Measurements from ENCODE around the gene DGCR6.
"Not testable (repeated sequence)": the region's sequence is repeated elsewhere in the genome, so short reads cannot be mapped to it uniquely, and the experiment has no call there.

DGCR6 gene

GRCh38 chr22:18905540-18906409, at the start of gene DGCR6:
Gene DGCR6, plus strand, starts transcription at chr22:18906320. Its CDS starts 55 bp downstream, at chr22:18906375.
- no peak for DNase-seq

DNA sequence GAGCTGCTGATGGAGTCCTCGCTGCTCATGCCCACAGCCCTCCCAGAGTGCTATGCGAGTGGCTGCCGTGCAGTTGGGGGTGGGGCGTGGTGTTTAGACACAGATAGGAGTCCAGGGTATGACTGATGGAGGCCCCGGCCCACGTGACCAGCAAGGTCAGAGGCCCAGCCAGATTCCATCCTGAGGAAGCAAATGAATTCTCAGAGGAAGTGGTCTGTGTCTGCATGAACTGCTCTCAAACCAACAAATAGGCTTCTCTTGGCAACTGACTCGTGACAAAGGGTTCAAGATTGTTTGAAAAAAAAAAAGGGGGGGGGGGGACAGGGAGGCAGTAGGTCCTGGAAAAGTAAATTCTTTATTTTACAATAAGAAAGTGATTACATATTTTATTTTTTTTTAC, 46.8 kb upstream of the DGCR6 start:
- not testable (repeated sequence) for DNase-seq

DNA sequence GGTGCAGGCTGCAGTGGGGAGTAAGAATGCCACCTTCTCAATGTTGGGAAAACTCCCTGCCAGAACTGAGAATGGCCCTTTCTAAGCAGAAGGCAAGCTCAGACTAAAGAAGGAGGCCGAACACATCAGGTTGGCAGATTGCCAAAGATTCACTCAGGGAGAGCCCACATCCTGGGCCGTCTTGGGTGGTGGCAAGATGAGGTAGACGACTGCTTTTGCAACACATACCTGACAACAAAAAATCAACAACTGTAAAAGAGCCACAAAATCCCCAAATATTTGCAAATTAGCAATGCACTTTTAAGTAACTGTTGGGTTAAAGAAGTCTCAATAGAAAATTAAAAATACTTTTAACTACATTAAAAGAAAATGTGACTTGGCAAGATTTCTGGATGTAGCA, 24.9 kb upstream of the DGCR6 start:
- not testable (repeated sequence) for DNase-seq

DNA sequence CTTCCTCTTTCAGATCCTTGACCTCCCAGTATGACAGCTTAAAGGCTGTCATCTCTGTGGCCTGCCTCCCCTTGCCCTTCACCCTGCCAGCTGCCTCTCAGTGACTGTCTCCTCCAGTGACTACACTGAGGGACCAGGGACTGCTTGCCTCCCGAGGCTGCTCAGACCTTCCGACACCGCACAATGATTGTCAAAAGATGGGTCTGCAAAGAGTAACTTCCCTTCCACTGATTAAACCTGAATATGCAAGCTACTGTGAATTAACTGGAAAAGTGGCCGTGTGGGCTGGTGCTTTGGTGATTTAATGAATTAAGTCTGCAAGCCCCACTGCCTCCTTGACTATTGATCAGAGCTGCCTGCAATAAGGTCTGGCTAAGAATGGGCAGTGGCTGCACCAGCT, 21.7 kb upstream of the DGCR6 start:
- not testable (repeated sequence) for DNase-seq

- DNase-seq = no peak
Observed at GRCh38 chr22:18888115-18888514, 18.0 kb upstream of the DGCR6 start.

DNA sequence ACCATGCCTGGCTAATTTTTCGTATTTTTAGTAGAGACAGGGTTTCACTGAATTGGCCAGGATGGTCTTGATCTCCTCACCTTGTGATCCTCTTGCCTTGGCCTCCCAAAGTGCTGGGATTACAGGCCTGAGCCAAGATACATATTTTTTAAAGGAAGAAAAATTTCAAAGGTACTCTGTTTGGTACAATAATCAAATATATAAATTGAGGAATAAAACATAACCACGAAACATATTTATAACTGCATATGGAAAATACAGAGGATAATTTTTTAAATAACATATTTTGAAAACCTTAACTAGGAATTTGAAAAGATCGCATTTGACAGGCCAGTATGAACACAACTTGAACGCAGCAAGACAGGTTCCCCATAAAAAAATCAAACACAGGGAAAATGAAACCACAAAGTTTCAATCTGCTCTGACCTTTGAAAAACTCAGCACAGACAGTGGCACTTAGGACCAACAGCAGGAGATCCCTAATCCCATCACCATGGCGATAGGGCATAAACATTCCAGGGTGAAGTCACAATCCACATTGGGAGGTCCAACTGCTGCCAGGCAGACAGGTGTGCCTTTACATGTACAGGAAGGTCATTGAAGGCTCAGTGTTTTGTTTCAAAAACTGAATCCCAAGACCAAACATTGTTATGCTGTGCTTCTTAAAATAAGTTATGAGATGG, 15.5 kb upstream of the DGCR6 start:
- not testable (repeated sequence) for DNase-seq

DNA sequence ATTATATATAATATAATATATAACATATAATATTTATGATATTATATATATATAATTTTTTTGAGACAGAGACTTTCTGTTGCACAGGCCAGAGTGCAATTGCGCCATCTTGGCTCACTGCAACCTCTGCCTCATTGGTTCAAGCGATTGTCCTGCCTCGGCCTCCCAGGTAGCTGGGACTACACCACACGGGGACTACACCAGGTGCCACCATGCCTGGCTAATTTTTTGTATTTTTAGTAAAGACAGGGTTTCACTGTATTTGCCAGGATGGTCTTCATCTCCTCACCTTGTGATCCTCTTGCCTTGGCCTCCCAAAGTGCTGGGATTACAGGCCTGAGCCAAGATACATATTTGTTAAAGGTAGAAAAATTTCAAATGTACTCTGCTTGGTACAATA, 12.3 kb upstream of the DGCR6 start:
- DNase-seq = not testable (repeated sequence)

GRCh38 chr22:18896037-18896657, 10.0 kb upstream of the DGCR6 start:
- not testable (repeated sequence) for DNase-seq

GRCh38 chr22:18906410-18906745, 258 bp downstream of the DGCR6 start:
- DNase-seq = not testable (repeated sequence)

- no peak for DNase-seq
Observed at GRCh38 chr22:18906896-18907295, 776 bp downstream of the DGCR6 start.

GRCh38 chr22:18909556-18909955, 3.4 kb downstream of the DGCR6 start:
- no peak for DNase-seq

GRCh38 chr22:18911535-18911934, 5.4 kb downstream of the DGCR6 start:
- DNase-seq = not testable (repeated sequence)

- not testable (repeated sequence) for DNase-seq
Observed at GRCh38 chr22:18912264-18912946, 6.3 kb downstream of the DGCR6 start.

DNA sequence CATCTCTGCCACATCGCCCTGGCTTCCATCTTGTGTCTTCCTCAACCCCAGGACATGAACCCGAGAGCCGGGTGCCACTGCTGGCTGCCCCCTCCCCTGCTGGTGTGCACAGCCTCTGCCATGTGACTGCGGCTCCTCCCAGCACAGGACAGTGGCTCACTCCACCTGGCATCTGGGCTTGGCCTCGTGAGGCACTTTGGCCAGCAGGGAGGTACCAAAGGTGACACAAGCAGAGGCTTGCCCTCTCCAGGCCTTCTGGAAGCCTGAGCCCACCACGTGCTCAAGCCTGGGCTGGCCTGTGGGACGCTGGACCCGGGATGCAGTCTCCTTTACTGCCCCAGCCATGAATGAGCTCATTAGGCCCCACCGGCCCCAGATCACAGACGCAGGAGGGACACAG, 8.4 kb downstream of the DGCR6 start:
- not testable (repeated sequence) for DNase-seq

DNA sequence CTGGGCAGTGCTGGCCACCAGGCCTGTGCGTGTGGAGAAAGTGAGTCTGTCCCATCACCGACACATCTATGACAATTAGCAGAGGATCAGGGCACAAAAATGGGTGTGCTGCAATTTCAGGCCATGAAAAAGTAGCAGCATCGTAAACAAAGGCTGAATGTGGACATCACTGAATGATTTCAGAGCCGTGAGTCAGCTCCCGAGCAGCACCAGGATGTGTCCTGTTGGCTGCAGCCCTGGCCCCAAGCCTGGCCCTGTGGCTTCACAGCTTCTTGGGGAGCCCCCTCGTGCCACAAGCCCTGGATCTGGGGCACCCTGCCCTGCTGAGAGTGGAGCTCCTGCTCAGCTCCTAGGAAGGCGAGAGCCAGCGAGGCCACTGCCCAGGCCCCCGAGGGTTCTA, 9.4 kb downstream of the DGCR6 start:
- not testable (repeated sequence) for DNase-seq

DNA sequence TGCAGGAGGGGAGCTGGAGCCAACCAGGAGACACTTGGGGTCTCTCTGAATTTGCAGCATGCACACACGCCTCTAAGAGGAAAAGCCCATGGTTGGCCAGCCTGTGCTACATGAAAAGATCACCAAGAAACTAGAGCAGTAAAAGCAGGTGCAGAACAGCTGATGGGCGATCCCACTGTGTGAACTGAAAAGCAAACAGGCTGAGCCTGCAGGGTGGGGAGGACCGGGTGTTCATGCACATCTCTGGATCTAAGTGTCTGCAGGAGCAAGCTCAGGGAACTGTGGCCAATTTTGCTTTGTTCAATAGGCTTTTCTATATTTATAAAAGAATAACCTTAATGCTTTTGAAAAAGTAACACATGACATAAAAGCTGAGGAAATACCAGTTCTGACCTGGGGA, 11.7 kb downstream of the DGCR6 start:
- not testable (repeated sequence) for DNase-seq

DNA sequence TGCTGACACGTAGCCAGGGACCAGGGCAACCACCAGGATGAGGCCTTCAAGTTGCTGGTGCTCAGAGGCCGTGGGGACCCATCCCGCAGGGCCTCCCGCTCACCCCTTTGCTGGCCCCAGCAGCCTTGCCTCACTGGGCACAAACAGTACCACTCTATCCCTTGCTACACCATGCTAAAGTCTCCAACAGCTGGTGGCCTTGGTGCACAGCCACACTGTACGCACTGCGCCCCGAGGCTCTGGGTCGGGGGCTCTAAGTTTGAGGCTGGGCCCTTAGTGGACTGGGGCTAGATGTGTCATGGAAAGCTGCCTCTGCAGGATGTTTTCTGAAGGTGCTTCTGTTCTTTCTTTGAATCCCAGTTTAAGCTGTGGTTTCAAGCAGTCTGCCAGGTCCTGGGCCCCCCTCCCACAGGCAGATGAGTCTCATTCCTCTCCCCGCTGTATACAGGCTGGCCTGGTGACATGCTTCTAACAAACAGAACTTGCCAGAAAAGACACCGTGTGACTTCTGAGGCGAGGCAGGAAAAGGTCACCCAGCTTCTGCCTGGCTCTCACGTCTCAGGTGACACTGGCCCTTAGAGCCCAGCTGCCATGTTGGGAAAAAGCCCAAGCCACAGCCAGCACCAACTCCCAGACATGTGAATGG, 14.3 kb downstream of the DGCR6 start:
- not testable (repeated sequence) for DNase-seq

- no peak for DNase-seq
Observed at GRCh38 chr22:18925368-18926064, 19.4 kb downstream of the DGCR6 start.

DNA sequence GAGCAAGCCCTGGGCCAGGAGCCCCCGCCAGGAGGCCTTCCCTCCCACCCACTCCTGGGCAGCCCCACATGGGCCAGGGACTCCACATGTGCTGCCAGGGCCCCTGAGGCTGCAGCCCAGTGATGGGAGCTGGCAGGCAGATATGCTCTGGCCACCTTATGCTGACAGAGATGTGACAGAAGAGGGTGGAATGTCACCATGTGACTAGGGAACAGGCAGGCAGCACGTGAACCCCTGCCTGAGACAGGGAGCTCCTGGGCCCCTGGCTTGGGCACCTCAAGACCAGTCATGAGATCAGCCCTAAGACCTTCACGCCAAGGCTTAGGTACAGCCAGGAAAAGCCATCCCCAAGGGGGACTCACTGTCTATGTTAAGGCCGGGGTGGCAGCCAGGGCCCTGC, 20.9 kb downstream of the DGCR6 start:
- DNase-seq = no peak

GRCh38 chr22:18927573-18927972, 21.5 kb downstream of the DGCR6 start:
- DNase-seq = no peak

- no peak for DNase-seq
Observed at GRCh38 chr22:18929459-18929858, 23.3 kb downstream of the DGCR6 start.

All from suppressor macrophage treated with lipopolysaccharide for 4 hours (primary cell).